GM19023 (cell line): ENCODE results near the gene CEACAM19.
"Not testable (repeated sequence)": the region's sequence is repeated elsewhere in the genome, so short reads cannot be mapped to it uniquely, and the experiment has no call there.

Experiments
- ATAC-seq: cut with Tn5 transposase; IDR thresholded peaks from one replicate; pipeline ENCODE4 v1.9.1; 2021; ENCODE audit warnings: mild to moderate bottlenecking, moderate library complexity; ENCODE audit not compliant: unreplicated experiment

The CEACAM19 gene

DNA sequence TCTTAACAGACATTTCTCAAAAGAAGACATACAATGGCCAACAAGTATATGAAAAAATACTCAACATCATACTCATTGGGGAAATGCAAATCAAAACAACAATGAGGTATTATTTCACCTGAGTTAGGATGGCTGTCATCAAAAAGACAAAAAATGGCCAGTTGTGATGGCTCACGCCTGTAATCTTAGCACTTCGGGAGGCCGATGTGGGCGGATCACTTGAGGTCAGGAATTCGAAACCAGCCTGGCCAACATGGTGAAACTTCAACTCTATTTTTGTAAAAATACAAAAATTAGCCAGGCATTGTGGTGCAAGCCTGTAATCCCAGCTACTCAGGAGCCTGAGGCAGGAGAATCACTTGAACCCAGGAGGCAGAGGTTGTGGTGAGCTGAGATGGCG lies 49.7 kb downstream of the CEACAM19 start:
- no peak for ATAC-seq

DNA sequence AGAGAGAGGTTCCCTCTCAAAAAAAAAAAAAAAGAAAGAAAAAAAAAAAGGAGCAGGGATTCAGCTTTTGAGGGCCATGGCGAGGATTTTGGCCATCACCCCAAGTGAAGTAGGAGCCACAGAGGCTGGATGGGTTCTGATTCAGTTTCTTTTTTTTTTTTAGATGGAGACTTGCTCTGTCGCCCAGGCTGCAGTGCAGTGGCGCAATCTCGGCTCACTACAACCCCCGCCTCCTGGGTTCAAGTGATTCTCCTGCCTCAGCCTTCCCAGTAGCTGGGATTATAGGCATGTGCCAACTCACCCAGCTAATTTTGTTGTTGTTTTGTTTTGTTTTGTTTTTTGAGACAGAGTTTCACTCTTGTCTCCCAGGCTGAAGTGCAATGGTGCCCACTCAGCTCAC lies 50.1 kb downstream of the CEACAM19 start:
- ATAC-seq: not testable (repeated sequence)

DNA sequence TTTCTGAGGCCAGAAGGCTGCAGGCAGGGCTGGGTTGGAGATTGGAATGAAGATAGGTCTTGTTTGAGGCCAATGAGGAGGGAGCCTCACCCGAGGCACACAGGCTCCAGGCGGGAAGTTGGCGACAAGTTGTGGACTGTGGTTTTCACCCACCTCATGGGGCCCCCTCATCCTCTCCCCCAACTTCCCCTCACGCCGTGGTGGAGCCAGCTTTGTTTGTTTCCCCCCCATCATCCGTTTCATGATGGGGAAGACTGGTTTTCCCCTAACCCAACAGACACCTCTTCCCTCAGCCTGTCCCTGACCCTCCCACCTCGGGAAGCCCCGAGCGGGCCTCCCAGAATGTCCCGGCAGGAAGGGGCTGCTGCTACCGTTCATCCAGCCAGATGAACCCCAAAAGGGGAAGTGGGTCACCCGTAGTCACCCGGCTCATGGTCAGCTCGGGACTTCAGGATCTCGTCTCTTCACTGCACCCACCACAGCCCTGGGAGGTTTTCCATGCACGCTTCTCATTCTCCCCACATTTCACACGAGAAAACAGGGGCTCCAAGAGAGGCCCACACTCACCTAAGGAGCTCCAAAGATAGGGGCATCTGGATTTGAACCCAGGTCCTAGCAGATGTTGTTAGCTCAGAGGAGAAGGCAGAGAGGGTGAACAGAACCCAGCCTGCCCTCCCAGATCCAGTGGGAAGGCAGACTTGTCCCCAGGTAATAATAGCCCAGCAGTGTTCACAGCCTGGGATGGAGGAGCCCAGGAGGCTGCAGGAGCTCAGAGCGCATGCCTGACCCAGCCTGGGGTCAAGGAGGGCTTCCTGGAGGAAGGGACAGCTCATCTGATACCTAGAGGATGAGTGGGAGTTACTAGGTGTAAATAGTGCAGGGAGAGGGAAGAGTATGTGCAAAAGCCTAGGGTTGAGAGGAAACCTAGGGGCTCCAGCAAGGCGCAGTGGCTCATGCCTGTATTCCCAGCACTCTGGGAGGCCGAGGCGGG lies 51.1 kb downstream of the CEACAM19 start:
- no peak for ATAC-seq

DNA sequence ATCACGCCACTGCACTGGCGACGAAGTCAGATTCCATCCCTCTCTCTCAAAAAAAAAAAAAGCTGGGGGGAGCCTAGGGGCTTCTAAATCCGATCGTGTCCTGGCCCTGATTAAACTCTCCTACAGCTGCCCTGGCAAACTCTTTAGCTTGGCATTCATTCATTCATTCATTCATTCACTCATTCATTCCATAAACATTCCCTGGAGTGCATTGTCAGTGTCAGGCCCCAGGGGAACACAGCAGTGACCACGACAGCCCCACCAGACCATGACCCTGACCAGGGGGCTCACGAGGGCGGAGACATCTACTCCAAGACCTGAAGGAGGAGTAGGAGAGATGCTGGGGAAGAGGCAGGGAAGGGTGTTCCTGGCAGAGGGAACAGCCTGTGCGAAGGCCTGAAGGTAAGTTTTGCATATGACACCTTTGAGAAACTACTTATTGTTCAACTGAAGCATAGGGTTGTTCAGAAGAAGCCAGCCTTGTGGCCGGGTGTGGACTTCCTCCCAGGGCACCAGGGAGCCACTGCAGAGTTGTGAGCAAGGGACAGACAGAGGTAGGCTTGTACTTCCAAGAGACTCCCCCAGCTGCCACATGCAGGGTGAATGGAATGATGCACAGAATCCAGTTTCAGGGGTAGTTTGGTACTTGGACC lies 52.1 kb downstream of the CEACAM19 start:
- peak; percentile 13 for ATAC-seq

DNA sequence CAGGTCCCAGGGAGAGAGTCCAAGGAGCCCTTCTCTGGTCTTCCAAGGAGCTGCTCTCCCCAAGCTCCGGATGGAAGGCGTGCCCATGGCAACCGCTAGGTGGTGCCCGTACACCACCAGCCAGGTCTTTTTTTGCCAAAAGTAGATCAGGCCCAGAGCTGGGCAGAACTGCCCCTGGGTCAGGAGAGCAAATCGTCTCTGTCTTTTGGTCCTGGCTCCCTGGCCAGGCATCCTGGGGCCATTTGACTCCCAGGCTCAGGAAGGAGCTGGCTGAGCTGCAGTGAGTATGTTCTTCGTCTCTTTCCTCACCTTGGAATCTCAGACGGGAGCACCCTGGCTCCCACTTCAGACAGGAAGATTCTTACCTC lies 52.7 kb downstream of the CEACAM19 start:
- peak; percentile 47 for ATAC-seq

DNA sequence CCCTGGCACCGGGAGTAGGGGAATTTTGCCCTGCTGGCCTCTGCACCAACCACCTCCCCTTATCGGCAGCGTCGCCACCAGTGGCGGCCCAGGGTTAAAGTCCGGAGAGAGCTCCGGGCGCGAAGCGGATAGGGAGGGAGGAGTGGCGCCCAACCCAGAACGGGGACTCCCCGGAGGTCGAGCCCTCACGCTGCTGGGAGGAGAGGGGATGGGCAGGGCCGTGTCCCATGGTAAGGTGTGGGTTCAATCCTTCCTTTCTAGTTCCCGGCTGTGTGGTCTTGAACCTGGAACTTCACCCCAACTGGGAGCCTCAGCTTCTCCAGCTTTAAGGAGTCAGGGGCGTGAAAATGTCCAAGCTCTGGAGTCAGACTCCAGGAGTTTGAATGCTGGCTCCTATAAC lies 54.0 kb downstream of the CEACAM19 start:
- no peak for ATAC-seq

DNA sequence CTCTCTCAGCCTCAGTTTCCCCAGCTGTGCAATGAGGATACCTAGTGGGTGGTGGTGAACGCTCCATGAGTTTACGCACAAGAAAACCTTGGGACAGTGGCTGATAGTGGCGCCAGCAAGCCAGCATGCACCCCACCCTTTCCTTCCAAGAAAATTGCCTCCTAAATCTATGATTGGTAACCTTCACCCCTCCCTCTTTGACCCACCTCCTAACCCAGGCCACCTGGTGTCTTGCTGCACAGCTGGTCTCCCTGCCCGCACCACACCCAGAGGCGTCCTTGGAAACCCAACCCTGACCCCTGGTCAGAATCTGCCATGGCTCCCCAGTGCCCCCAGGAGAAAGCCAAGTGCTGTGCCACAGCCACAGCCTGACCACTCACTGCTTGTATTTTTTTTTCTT lies 54.4 kb downstream of the CEACAM19 start:
- ATAC-seq: no peak

DNA sequence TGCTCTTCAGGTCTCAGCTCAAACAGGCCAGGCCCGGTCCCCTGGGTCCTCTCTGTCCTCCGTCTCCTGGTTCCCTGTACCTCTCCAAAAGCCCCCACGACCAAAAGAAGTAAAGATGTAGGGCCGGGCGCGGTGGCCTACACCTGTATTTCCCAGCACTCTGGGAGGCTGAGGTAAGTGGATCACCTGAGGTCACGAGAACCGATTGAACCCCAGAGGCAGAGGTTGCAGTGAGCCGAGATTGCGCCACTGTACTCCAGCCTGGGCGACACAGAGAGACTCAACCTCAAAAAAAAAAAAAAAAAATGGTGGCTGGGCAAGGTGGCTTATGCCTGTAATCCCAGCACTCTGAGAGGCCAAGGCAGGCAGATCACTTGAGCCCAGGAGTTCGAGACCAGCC lies 55.2 kb downstream of the CEACAM19 start:
- ATAC-seq: no peak

DNA sequence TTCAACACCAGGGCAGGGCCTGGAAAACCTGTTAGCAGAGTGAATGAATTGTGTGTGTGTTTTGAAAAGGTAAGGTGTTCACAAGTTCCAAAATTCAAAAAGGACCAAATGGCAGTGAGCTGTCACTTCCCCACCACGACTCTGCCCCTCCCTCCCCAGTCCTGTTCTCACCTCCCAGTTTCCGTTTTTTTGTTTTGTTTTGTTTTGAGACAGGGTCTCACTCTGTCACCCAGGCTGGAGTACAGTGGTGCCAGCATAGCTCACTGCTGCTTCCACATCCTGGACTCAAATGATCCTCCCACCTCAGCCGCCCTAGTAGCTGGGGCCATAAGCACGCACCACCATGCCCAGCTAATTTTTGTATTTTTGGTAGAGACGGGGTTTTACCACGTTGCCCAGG lies 56.9 kb downstream of the CEACAM19 start:
- ATAC-seq: no peak

DNA sequence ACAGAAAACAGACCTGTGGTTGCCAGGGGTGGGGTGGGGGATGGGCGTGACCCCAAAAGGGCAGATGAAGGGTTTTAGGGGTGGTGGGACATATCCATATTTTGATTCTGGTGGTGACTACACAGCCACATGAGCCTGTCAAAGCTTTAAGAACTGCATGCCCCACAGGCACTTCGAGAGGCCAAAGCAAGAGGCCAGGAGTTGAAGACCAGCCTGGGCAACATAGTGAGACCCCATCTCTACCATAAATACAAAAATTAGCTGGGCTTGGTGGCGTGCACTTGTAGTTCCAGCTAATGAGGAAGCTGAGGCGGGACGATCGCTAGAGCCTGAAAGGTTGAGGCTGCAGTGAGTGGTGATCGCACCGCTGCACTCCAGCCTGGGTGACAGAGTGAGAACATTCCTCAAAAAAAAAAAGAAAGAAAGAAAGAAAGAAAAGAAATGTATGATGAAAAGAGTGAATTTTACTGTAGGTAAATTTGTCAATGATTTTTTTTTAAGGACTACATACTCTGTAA lies 58.3 kb downstream of the CEACAM19 start:
- ATAC-seq: no peak

DNA sequence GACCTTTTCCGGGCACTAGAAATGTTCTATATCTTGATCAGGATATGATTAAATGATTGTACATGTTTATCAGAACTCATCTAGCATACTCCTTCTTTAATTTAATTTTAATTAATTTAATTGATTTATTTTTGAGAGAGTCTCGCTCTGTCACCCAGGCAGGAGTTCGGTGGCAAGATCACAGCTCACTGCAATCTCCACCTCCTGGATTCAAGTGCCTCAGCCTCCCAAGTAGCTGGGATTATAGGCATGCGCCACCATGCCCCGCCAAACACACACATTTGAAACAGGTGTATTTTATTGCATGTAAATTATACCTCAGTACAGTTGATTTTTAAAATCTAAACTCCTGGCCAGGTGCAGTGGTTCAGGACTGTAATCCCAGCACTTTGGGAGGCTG lies 59.8 kb downstream of the CEACAM19 start:
- ATAC-seq: no peak

DNA sequence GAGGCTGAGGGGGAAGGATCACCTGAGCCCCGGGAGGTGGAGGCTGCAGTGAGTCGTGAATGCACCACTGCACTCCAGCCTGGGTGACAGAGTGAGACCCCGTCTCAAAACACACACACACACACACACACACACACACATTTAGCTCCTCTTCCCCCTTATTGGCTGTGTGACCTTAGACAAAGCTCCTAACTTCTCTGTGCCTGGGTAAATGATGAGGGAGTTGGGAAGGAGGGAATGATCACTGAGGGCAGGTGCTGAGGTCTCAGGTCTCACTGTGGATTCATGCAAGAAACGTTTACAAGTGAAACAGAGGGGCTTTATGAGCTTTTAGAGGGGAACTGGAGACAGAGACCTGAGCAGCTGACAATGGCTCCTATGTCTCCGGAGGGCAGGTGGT lies 60.3 kb downstream of the CEACAM19 start:
- no peak for ATAC-seq

DNA sequence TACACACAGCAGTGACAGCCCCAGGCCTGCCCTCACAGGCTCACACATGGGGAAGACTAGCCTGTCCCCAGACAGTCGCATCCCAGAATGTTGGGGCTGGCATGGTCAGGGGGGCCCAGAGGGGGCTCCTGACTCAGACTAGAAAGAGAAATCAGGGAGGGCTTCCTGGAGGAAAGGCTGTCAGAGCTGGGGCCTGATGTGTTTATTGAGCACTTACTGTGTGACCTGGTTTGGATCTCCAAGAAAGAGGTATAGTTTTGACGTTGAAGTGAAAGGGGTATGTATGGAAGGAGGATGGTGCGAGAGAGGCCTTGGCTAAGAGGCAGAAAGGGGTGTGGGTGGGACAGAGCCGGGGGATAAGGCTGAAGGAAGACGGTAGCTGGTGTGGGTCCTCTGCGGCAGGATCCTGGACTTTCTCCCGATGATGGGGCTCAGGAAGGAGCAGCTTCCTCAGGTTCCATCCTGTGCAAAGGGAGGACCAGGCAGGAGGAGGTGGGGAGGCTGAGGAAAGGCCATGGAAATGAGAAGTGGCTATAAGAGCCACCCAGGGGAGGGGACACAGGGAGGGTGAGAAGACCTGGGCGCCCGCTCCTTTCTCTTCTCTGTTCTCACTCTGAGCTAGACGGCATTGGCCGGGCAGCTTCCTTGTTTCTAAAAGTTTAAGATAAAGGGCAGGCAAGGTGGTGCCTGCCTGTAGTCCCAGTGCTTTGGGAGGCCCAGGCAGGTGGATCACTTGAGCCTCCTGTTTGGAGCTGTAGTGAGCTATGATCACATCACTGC lies 61.1 kb downstream of the CEACAM19 start:
- no peak for ATAC-seq
